A549 treated with AZD9567 at 1 μM for 4 hours (cell line): Measurements from ENCODE around the gene MINPP1. TPM values are rescaled to one million over a fixed set of nuclear protein-coding genes. Genes with fewer than 3 reads are reported as not detected.

Experiments used
- total RNA-seq: library from RNA; stranded (reverse); fragments of 200-300 nt; extraction: Qiagen RNA extraction; gene quantifications from 5 replicates; pipeline ENCODE4 v1.2.3, GENCODE V29; 2022; ENCODE audit not compliant: insufficient read depth

MINPP1 gene
- 20.7 to 30.0 TPM (median 27.7 TPM) in 5 replicates for total RNA-seq

GRCh38 chr10:87504640-87505365 is at the start of gene MINPP1:
TSS of gene MINPP1 (plus strand) at chr10:87504893. CDS start at chr10:87504916, 23 bp downstream.

Other genes with a start within 250 kb of the MINPP1 start
- 1.2 to 2.0 TPM (median 1.8 TPM) in 5 replicates for gene NUTM2D, start 147.1 kb upstream of the MINPP1 start, total RNA-seq
- 17.6 to 23.8 TPM (median 20.6 TPM) in 5 replicates for gene PAPSS2, start 155.0 kb downstream of the MINPP1 start, total RNA-seq